ENCODE results near the gene MAP4K4.

DNA sequence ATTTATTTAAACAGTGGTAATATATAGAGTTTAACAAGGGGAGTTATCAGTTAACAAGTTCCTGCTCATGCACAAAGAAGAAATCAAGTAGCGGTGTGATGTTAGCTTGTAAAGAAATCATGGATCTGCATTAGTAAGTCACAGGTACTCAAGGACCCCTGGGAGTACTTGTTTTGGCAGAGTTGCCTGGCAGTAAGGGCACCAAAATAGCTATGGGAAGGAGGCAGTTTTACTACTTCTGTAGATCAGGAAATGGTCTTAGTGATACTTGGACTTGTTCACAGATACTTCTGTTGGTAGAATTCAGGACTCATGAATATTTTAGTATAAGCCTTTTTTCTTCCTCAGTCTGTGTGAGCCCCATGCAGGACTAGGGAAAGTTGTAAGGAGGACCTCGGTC, 186.9 kb downstream of the MAP4K4 start:
- TF ChIP-seq, protein P1, sequence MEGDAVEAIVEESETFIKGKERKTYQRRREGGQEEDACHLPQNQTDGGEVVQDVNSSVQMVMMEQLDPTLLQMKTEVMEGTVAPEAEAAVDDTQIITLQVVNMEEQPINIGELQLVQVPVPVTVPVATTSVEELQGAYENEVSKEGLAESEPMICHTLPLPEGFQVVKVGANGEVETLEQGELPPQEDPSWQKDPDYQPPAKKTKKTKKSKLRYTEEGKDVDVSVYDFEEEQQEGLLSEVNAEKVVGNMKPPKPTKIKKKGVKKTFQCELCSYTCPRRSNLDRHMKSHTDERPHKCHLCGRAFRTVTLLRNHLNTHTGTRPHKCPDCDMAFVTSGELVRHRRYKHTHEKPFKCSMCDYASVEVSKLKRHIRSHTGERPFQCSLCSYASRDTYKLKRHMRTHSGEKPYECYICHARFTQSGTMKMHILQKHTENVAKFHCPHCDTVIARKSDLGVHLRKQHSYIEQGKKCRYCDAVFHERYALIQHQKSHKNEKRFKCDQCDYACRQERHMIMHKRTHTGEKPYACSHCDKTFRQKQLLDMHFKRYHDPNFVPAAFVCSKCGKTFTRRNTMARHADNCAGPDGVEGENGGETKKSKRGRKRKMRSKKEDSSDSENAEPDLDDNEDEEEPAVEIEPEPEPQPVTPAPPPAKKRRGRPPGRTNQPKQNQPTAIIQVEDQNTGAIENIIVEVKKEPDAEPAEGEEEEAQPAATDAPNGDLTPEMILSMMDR (IDR thresholded peaks at IDR 0.05): no peak
- no peak for TF ChIP-seq POLR2A (IDR thresholded peaks at IDR 0.05)

All from thyroid gland (tissue), 4 donors.